NCI-H1092 (cell line): ENCODE results near the gene UQCC2.

ENCODE experiments used
- DNase-seq: peaks from one replicate; lab custom pipeline; 2025; lab: John Stamatoyannopoulos, UW

Gene UQCC2

DNA sequence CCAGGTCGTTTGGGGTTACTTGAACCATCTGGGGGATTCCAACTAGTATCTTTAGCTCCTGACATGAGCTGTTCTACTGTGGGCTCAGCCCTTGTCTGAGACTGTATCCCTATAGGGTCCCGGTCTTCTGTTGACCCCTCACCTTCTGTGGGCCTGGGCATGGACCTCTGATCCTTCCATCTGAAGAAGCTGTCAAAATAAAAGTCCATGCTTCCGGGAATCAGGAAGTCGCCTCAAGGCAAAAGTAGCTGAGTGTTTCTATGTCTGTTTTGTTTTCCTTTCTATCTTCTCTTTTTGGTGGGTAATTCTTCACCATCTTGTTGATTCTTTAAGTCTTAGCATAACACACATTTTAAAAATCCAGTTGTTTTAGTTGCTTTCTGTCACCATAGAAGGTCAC lies 60.1 kb downstream of the UQCC2 start:
- DNase-seq: no peak
